Sigmoid colon (tissue), 7 donors: ENCODE data around the gene PRDM1. TPM values are rescaled to one million over a fixed set of nuclear protein-coding genes. Genes with fewer than 3 reads are reported as not detected.
"Not testable (repeated sequence)": the region's sequence is repeated elsewhere in the genome, so short reads cannot be mapped to it uniquely, and the experiment has no call there.

Experiments used
- DNase-seq: peaks from one replicate; pipeline ENCODE4 v3.0.0-alpha.2; 2019
- H3K27ac ChIP-seq, 4 donors: fragments of 200-600 bp; sonication (generic); one replicate each; pipeline ENCODE4 v1.5.1; 2016 to 2019; ENCODE audit warnings: mild to moderate bottlenecking in 1 of 4
- H3K27me3 ChIP-seq, 3 donors: fragments of 200-600 bp; sonication (generic); one replicate each; pipeline ENCODE4 v1.5.1; 2019; ENCODE audit warnings: mild to moderate bottlenecking in 1 of 3
- H3K36me3 ChIP-seq, 4 donors: fragments of 200-600 bp; sonication (generic); one replicate each; pipeline ENCODE4 v1.5.1; 2016 to 2019
- H3K4me1 ChIP-seq, 4 donors: fragments of 200-600 bp; sonication (generic); one replicate each; pipeline ENCODE4 v1.5.1; 2017 to 2019
- H3K4me3 ChIP-seq, 4 donors: fragments of 200-600 bp; sonication (generic); one replicate each; pipeline ENCODE4 v1.5.1; 2017 to 2019; ENCODE audit warnings: mild to moderate bottlenecking in 2 of 4, moderate library complexity in 1 of 4
- H3K9me3 ChIP-seq, 4 donors: fragments of 200-600 bp in 3 of 4; sonication (generic) in 3 of 4; one replicate each; pipeline versions ENCODE4 v1.5.1 to v1.6.1; 2013 to 2019
- CTCF ChIP-seq, 4 experiments: fragments of 450-650 bp in 3 of 4; fragments of 200-600 bp in 1 of 4; IDR thresholded peaks; one replicate each; pipeline ENCODE4 v1.5.1; 2016 to 2019; ENCODE audit warnings: antibody characterized with exemption in 4 of 4, mild to moderate bottlenecking in 3 of 4, moderate library complexity in 2 of 4
- EP300 ChIP-seq, 4 donors: sonication (generic); formaldehyde crosslinking; IDR thresholded peaks; one replicate each; pipeline ENCODE4 v1.6.1; 2017; ENCODE audit warnings: antibody characterized with exemption in 4 of 4
- POLR2A ChIP-seq, 2 donors: fragments of 450-650 bp; IDR thresholded peaks; one replicate each; pipeline ENCODE4 v1.6.1; 2016; ENCODE audit warnings: antibody characterized with exemption in 2 of 2, mild to moderate bottlenecking in 2 of 2, moderate library complexity in 2 of 2
- POLR2AphosphoS5 ChIP-seq, 4 donors: sonication (generic); formaldehyde crosslinking; IDR thresholded peaks; one replicate each; pipeline ENCODE4 v1.6.1; 2017; ENCODE audit warnings: antibody characterized with exemption in 4 of 4
- WGBS, 2 donors: extraction: QIAGEN DNeasy Blood & Tissue Kit; methylation state at CpG; one replicate each; pipeline ENCODE4 v1.1.7; 2013; 5-methylcytosine and 5-hydroxymethylcytosine counted together
- intact Hi-C: fragments of 100-400 bp; cut with DNase I; formaldehyde crosslinking; loops from one replicate; pipeline ENCODE4 v1.15.1; 2023
- polyA plus RNA-seq, 3 donors: library from polyadenylated mRNA; stranded (reverse); fragments of 200-250 nt; gene quantifications; one replicate each; pipeline ENCODE4 v1.2.3, GENCODE V29; 2013
- total RNA-seq, 4 donors: library from RNA; depleted of rRNA; stranded (reverse); fragments of >200 nt; gene quantifications; one replicate each; pipeline ENCODE4 v1.1.0, GENCODE V29; 2016
- donor health status: healthy with polysubstance abuse.
- donor health status: Bipolar disorder and iron deficiency.
- donor health status: healthy.

Gene PRDM1
- total and polyA plus RNA-seq, 7 donors: 0.55 to 17.6 (median 1.6) TPM

- no peak for DNase-seq
- no peaks in the 10 kb centered on the region for H3K4me1 ChIP-seq
- intact Hi-C loops: no loop called here
- H3K36me3 ChIP-seq: no peaks in the 10 kb centered on the region
- H3K27me3 ChIP-seq: no peaks in the 10 kb centered on the region
- TF ChIP-seq CTCF (IDR thresholded peaks at IDR 0.05) (no peak), EP300 (IDR thresholded peaks at IDR 0.05) (no peak), POLR2AphosphoS5 (IDR thresholded peaks at IDR 0.05) (no peak), POLR2A (IDR thresholded peaks at IDR 0.05) (no peak)
- no peaks in the 10 kb centered on the region for H3K9me3 ChIP-seq
- WGBS, 2 donors: 73 to 84% methylated on average over 4 of the region's 4 CpGs
- no peak overlapping the region for H3K4me3 ChIP-seq
- no peak overlapping the region for H3K27ac ChIP-seq
Observed at GRCh38 chr6:106145144-106145543, 59.0 kb downstream of the PRDM1 start.

- H3K9me3 ChIP-seq: no peaks in the 10 kb centered on the region
- H3K27me3 ChIP-seq: no peaks in the 10 kb centered on the region
- H3K4me3 ChIP-seq: no peak overlapping the region
- DNase-seq: no peak
- WGBS, 2 donors: 72 to 77% methylated on average over 7 of the region's 7 CpGs
- intact Hi-C loops: no loop called here
- H3K4me1 ChIP-seq: no peaks in the 10 kb centered on the region
- no peaks in the 10 kb centered on the region for H3K36me3 ChIP-seq
- no peak for TF ChIP-seq EP300 (IDR thresholded peaks at IDR 0.05)
- no peak for TF ChIP-seq POLR2AphosphoS5 (IDR thresholded peaks at IDR 0.05)
- TF ChIP-seq POLR2A (IDR thresholded peaks at IDR 0.05): no peak
- TF ChIP-seq CTCF (IDR thresholded peaks at IDR 0.05): no peak
- H3K27ac ChIP-seq: no peak overlapping the region
Observed at GRCh38 chr6:106145741-106146227, 59.6 kb downstream of the PRDM1 start.

- no peaks in the 10 kb centered on the region for H3K36me3 ChIP-seq
- H3K27me3 ChIP-seq: no peaks in the 10 kb centered on the region
- intact Hi-C loops: no loop called here
- WGBS, 2 donors: 83 to 93% methylated on average over 2 of the region's 2 CpGs
- H3K4me3 ChIP-seq: no peak overlapping the region
- TF ChIP-seq POLR2AphosphoS5 (IDR thresholded peaks at IDR 0.05) (no peak), EP300 (IDR thresholded peaks at IDR 0.05) (no peak), CTCF (IDR thresholded peaks at IDR 0.05) (no peak), POLR2A (IDR thresholded peaks at IDR 0.05) (no peak)
- no peaks in the 10 kb centered on the region for H3K4me1 ChIP-seq
- no peak for DNase-seq
- no peaks in the 10 kb centered on the region for H3K9me3 ChIP-seq
- H3K27ac ChIP-seq: no peak overlapping the region
Observed at GRCh38 chr6:106146852-106147351, 60.8 kb downstream of the PRDM1 start.

- Histone ChIP-seq H3K4me1 (no peaks in the 10 kb centered on the region), H3K27ac (no peak overlapping the region), H3K9me3 (no peaks in the 10 kb centered on the region), H3K36me3 (no peaks in the 10 kb centered on the region), H3K27me3 (no peaks in the 10 kb centered on the region), H3K4me3 (no peak overlapping the region)
- intact Hi-C loops: no loop called here
- 53 to 64% methylated on average over 2 of the region's 2 CpGs for WGBS, 2 donors
- TF ChIP-seq EP300 (IDR thresholded peaks at IDR 0.05) (no peak), POLR2AphosphoS5 (IDR thresholded peaks at IDR 0.05) (no peak), POLR2A (IDR thresholded peaks at IDR 0.05) (no peak), CTCF (IDR thresholded peaks at IDR 0.05) (no peak)
- DNase-seq: no peak
Observed at GRCh38 chr6:106147476-106147875, 61.3 kb downstream of the PRDM1 start.

- 85 to 87% methylated on average over 1 of the region's 1 CpG for WGBS, 2 donors
- Histone ChIP-seq H3K27ac (no peak overlapping the region), H3K9me3 (no peaks in the 10 kb centered on the region), H3K27me3 (no peaks in the 10 kb centered on the region), H3K36me3 (no peaks in the 10 kb centered on the region), H3K4me1 (no peaks in the 10 kb centered on the region), H3K4me3 (no peak overlapping the region)
- intact Hi-C loops: no loop called here
- DNase-seq: no peak
- no peak for TF ChIP-seq EP300 (IDR thresholded peaks at IDR 0.05)
- no peak for TF ChIP-seq CTCF (IDR thresholded peaks at IDR 0.05)
- TF ChIP-seq POLR2A (IDR thresholded peaks at IDR 0.05): no peak
- TF ChIP-seq POLR2AphosphoS5 (IDR thresholded peaks at IDR 0.05): no peak
Observed at GRCh38 chr6:106149472-106150069, 63.4 kb downstream of the PRDM1 start.

- H3K4me1 ChIP-seq, DNase-seq, intact Hi-C loops, H3K36me3 ChIP-seq, H3K9me3 ChIP-seq, H3K4me3 ChIP-seq, H3K27me3 ChIP-seq, H3K27ac ChIP-seq: not testable (repeated sequence)
- WGBS, 2 donors: 79 to 86% methylated on average over 3 of the region's 3 CpGs
Observed at GRCh38 chr6:106152476-106152875, 66.3 kb downstream of the PRDM1 start.
